BJ (cell line): ENCODE data around the gene TFDP2. TPM values are rescaled to one million over a fixed set of nuclear protein-coding genes. Genes with fewer than 3 reads are reported as not detected.

Source experiments
- CTCF ChIA-PET: fragments of 350-600 bp; formaldehyde crosslinking; extraction: SDS; loops from one replicate; lab custom pipeline; 2021; ENCODE audit warnings: antibody characterized with exemption, inconsistent platforms; lab: Yijun Ruan, JAX
- POLR2A ChIA-PET: fragments of 300-600 bp; sonication (Branson Sonifier 250); formaldehyde crosslinking; extraction: SDS; loops from one replicate; lab custom pipeline; 2021; ENCODE audit warnings: antibody characterized with exemption; lab: Charles Lee
- DNase-seq: peaks from one replicate; pipeline ENCODE4 v3.0.0-alpha.2; 2011; ENCODE audit warnings: low read depth
- H3K27me3 ChIP-seq: 2 replicates; pipeline ENCODE4 v1.6.0; 2011; ENCODE audit warnings: low read length; ENCODE audit not compliant: control insufficient read depth, insufficient read depth
- H3K36me3 ChIP-seq: 2 replicates; pipeline ENCODE4 v1.5.1; 2011; ENCODE audit warnings: low read length; ENCODE audit not compliant: control insufficient read depth, insufficient read depth
- H3K4me3 ChIP-seq: 2 replicates; pipeline ENCODE4 v1.5.1; 2011; ENCODE audit warnings: low read depth, mild to moderate bottlenecking, control low read depth, low read length
- polyA plus RNA-seq: library from polyadenylated mRNA; depleted of rRNA; stranded (reverse); fragments of >200 nt; gene quantifications from 2 replicates; pipeline ENCODE4 v1.2.3, GENCODE V29; 2011
- TF ChIP-seq, protein P1 (sequence below): IDR thresholded peaks from 2 replicates; pipeline ENCODE4 v1.5.1; 2011; ENCODE audit warnings: low read depth, mild to moderate bottlenecking, control low read depth, inconsistent platforms, low read length, moderate library complexity; ENCODE audit not compliant: insufficient read depth

The TFDP2 gene
- polyA plus RNA-seq, 1 experiment = 10.9 TPM

DNA sequence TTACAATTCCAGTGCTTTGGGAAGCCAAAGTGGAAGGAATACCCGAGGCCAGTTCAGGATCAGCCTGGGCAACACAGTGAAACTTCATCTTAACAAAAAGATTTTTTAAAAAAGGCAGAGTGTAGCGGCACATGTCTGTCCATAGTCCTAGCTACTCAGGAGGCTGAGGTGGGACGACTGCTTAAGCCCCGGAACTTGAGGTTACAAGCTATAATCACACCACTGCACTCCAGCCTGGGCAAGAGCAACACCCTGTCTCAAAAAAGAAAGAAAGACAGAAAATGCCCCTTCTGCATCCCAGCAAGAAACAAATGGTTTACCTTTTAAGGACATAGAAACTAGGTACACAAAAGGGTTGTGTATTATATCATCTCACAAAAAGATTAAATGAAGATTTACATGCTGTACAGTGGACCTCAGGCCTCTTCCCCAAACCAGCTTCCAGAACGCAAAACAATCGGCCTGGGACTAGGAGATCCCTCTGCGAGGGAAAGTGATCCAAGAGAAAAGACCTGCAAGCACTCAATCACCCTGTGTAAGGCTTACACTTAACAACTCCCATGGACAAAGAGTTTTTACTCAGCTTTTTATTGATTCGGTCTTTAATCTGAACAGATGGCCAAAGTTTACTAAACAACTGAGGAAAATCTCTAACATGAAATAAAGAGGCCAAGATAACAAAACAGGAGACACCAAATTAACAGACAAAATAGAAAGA is 21.2 kb downstream of the TFDP2 start:
- ChIA-PET POLR2A (interaction anchor here (0.6 kb wide), 2 partner anchors 150 to 1831 kb away, joined by 3 to 5 read pairs; no protein-coding TSS in a partner anchor), CTCF (interaction anchor here (0.6 to 7.3 kb wide), 7 partner anchors 20 to 451 kb away, joined by 3 to 91 read pairs (median 3); no protein-coding TSS in a partner anchor)
- no peaks in the 10 kb centered on the region for H3K27me3 ChIP-seq
- no peak for DNase-seq
- no peaks in the 10 kb centered on the region for H3K36me3 ChIP-seq
- TF ChIP-seq, protein P1, sequence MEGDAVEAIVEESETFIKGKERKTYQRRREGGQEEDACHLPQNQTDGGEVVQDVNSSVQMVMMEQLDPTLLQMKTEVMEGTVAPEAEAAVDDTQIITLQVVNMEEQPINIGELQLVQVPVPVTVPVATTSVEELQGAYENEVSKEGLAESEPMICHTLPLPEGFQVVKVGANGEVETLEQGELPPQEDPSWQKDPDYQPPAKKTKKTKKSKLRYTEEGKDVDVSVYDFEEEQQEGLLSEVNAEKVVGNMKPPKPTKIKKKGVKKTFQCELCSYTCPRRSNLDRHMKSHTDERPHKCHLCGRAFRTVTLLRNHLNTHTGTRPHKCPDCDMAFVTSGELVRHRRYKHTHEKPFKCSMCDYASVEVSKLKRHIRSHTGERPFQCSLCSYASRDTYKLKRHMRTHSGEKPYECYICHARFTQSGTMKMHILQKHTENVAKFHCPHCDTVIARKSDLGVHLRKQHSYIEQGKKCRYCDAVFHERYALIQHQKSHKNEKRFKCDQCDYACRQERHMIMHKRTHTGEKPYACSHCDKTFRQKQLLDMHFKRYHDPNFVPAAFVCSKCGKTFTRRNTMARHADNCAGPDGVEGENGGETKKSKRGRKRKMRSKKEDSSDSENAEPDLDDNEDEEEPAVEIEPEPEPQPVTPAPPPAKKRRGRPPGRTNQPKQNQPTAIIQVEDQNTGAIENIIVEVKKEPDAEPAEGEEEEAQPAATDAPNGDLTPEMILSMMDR = no peak
- H3K4me3 ChIP-seq = no peak overlapping the region

DNA sequence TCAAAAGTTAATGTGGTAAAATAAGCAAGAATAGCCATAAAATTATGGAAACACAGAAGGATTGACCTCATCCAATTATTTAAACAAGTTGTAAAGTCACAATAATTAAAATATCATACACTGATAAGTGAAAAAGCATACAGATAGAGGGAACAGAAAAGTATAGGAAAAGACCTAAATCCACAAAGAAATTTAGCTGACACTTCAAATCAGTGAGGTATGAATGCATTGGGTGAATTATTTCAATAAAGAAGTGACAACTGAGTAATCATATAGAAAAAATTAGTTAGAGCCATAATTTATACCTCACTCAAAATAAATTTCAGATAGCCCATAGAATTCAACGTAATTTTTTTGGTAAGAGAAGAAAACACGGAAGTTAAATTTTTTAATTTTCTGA is 25.1 kb downstream of the TFDP2 start:
- Histone ChIP-seq H3K4me3 (no peak overlapping the region), H3K36me3 (no peaks in the 10 kb centered on the region), H3K27me3 (no peaks in the 10 kb centered on the region)
- no peak for DNase-seq
- ChIA-PET POLR2A (no interaction called here), CTCF (interaction anchor here (1.0 to 7.3 kb wide), 2 partner anchors 113 to 155 kb away, joined by 3 to 91 read pairs; no protein-coding TSS in a partner anchor)
- TF ChIP-seq, protein P1 = no peak

GRCh38 chr3:142120707-142121106 is 28.6 kb downstream of the TFDP2 start:
- POLR2A ChIA-PET = interaction anchor here (0.6 to 0.7 kb wide), 2 partner anchors 14 to 718 kb away, joined by 3 to 7 read pairs; no protein-coding TSS in a partner anchor
- DNase-seq = no peak
- TF ChIP-seq, protein P1 = no peak
- CTCF ChIA-PET = interaction anchor here (0.6 to 1.1 kb wide), 3 partner anchors 24 to 1303 kb away, joined by 3 read pairs; no protein-coding TSS in a partner anchor
- Histone ChIP-seq H3K27me3 (no peaks in the 10 kb centered on the region), H3K4me3 (no peak overlapping the region), H3K36me3 (no peaks in the 10 kb centered on the region)

GRCh38 chr3:142118911-142119310 is 30.4 kb downstream of the TFDP2 start:
- ChIA-PET POLR2A (no interaction called here), CTCF (no interaction called here)
- DNase-seq = no peak
- Histone ChIP-seq H3K4me3 (no peak overlapping the region), H3K27me3 (no peaks in the 10 kb centered on the region), H3K36me3 (no peaks in the 10 kb centered on the region)
- TF ChIP-seq, protein P1 = no peak

DNA sequence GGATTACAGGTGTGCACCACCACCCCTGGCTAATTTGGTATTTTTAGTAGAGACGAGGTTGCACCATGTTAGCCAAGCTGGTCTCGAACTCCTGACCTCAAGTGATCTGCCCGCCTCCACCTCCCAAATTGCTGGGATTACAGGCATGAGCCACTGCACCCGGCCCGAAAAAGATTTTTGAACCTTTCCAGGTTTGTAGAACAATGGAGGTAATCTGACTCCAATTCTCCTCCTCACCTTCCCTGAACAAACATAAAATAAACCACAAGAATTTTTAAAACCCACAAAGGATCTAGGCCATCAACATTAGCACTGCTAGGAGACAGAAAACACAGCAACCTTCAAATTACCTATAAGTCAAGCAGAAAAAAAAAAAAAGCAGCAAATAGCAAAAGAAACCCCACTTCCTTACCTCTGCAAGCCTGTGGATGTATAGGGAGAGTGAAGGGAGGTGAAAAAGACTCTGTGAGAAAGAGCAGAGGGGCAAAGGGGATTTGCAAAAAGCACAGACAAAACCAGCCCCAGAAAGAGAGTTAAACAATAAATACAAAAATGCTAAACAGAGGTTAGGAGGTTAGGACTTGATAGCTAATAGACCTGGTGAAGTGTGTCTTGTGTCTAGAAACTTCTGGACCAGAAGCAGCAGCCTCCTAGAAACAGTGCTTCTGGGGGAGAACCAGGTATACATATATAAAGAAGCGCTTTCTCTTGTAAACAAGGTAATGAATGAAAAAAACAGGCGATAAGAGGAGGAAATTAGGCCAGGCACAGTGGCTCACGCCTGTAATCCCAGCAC is 32.1 kb downstream of the TFDP2 start:
- TF ChIP-seq, protein P1 = no peak
- H3K36me3 ChIP-seq = no peaks in the 10 kb centered on the region
- DNase-seq = no peak
- ChIA-PET POLR2A (no interaction called here), CTCF (interaction anchor here (1.5 kb wide), 1 partner anchor 9 kb away, joined by 3 read pairs; no protein-coding TSS in a partner anchor)
- no peak overlapping the region for H3K4me3 ChIP-seq
- H3K27me3 ChIP-seq = no peaks in the 10 kb centered on the region
